GM12878 (cell line): Measurements from ENCODE around the gene IDS. TPM values are rescaled to one million over a fixed set of nuclear protein-coding genes. Genes with fewer than 3 reads are reported as not detected.
A peak's percentile ranks its signal among the peaks of the same experiment; 100 is the strongest.
"Not testable (repeated sequence)": the region's sequence is repeated elsewhere in the genome, so short reads cannot be mapped to it uniquely, and the experiment has no call there.

Experiments
- ATAC-seq: fragments of 200-7000 bp; cut with Tn5 transposase; 3 replicates; pipeline ENCODE4 v1.9.1; 2020; ENCODE audit warnings: mild to moderate bottlenecking, moderate library complexity
- BruUV-seq: library from RNA; stranded (reverse); fragments of 400-500 nt; replicated peaks from 2 replicates; lab custom pipeline; 2021; lab: Mats Ljungman, UMichigan
- CTCF ChIA-PET: fragments of 300-600 bp; sonication (Branson Sonifier 250); formaldehyde crosslinking; extraction: SDS; loops from one replicate; lab custom pipeline; 2021; ENCODE audit warnings: inconsistent platforms; lab: Yijun Ruan, JAX
- POLR2A ChIA-PET: fragments of 350-600 bp; formaldehyde crosslinking; extraction: SDS; loops from one replicate; lab custom pipeline; 2021; ENCODE audit warnings: inconsistent platforms; lab: Charles Lee
- RAD21 ChIA-PET: fragments of 300-600 bp; sonication (Branson Sonifier 250); formaldehyde crosslinking; loops from one replicate; lab custom pipeline; 2023; ENCODE audit warnings: antibody characterized with exemption; ENCODE audit not compliant: unreplicated experiment; lab: Charles Lee
- SMC1A ChIA-PET: fragments of 300-600 bp; sonication (Branson Sonifier 250); formaldehyde crosslinking; loops from one replicate; lab custom pipeline; 2023; ENCODE audit not compliant: unreplicated experiment, uncharacterized antibody; lab: Charles Lee
- DNase-seq: peaks from one replicate; pipeline ENCODE4 v3.0.0-alpha.2; 2011; ENCODE audit warnings: low read depth, low spot score
- FAIRE-seq: peaks from 3 replicates; lab custom pipeline; 2011; peaks lifted over from hg19 to GRCh38; lab: Jason Lieb, UNC
- H2AFZ ChIP-seq: 2 replicates; pipeline ENCODE4 v1.6.0; 2011; ENCODE audit warnings: low read depth, low read length, control low read depth; ENCODE audit not compliant: control insufficient read depth
- H3K27ac ChIP-seq: 2 replicates; pipeline ENCODE4 v1.5.1; 2011; ENCODE audit warnings: control low read depth; ENCODE audit not compliant: control insufficient read depth, insufficient read depth
- H3K27me3 ChIP-seq, 2 experiments: replicated peaks in 1 of 2; 2 replicates each; pipeline versions ENCODE4 v1.6.0 to v1.6.1; 2011; ENCODE audit warnings: low read length in 1 of 2; ENCODE audit not compliant: control insufficient read depth in 2 of 2, insufficient read depth in 2 of 2
- H3K36me3 ChIP-seq, 2 experiments: 2 replicates each; pipeline ENCODE4 v1.5.1; 2011; ENCODE audit warnings: low read length in 1 of 2; ENCODE audit not compliant: control insufficient read depth in 2 of 2, insufficient read depth in 2 of 2
- H3K4me1 ChIP-seq: 2 replicates; pipeline ENCODE4 v1.6.1; 2011; ENCODE audit warnings: mild to moderate bottlenecking, low read length, moderate library complexity, mixed read lengths; ENCODE audit not compliant: control insufficient read depth, insufficient read depth
- H3K4me2 ChIP-seq: 2 replicates; pipeline ENCODE4 v1.6.0; 2011; ENCODE audit warnings: control low read depth; ENCODE audit not compliant: control insufficient read depth, insufficient read depth
- H3K4me3 ChIP-seq: fragments of 200-600 bp; sonication (generic); 2 replicates; pipeline ENCODE4 v1.5.1; 2016
- H3K79me2 ChIP-seq: 2 replicates; pipeline ENCODE4 v1.6.0; 2011; ENCODE audit warnings: low read length; ENCODE audit not compliant: control insufficient read depth, insufficient read depth
- H3K9ac ChIP-seq: 2 replicates; pipeline ENCODE4 v1.8.0; 2011; ENCODE audit warnings: low read length, control low read depth, mixed read lengths; ENCODE audit not compliant: control insufficient read depth, insufficient read depth
- H3K9me3 ChIP-seq: replicated peaks from 3 replicates; pipeline ENCODE4 v1.5.1; 2011; ENCODE audit warnings: mild to moderate bottlenecking, low read length; ENCODE audit not compliant: control insufficient read depth, insufficient read depth
- H4K20me1 ChIP-seq: 2 replicates; pipeline ENCODE4 v1.6.0; 2011; ENCODE audit not compliant: control insufficient read depth, insufficient read depth
- BHLHE40 ChIP-seq, 2 experiments: fragments of 450-650 bp in 1 of 2; IDR thresholded peaks; 2 replicates each; pipeline ENCODE4 v1.6.1; 2011 to 2017; ENCODE audit warnings: low read depth in 2 of 2, borderline replicate concordance in 1 of 2, improper control_type of control experiment in 1 of 2, low read length in 1 of 2, mild to moderate bottlenecking in 1 of 2
- SPI1 ChIP-seq: IDR thresholded peaks from 2 replicates; pipeline ENCODE4 v1.6.1; 2011; ENCODE audit warnings: low read depth, mild to moderate bottlenecking, low read length, moderate library complexity, borderline replicate concordance; ENCODE audit not compliant: insufficient read depth
- WGBS: methylation state at CpG from one replicate; pipeline ENCODE4 v1.1.6; 2016; ENCODE audit warnings: low lambda C conversion rate; ENCODE audit not compliant: insufficient replicate concordance, insufficient coverage; ENCODE audit errors: missing lambda C conversion rate; 5-methylcytosine and 5-hydroxymethylcytosine counted together
- in situ Hi-C: fragments of 300-500 bp; cut with MboI; formaldehyde crosslinking; loops from 9 replicates; pipeline ENCODE4 v1.14.3; 2018; ENCODE audit warnings: mixed read lengths
- intact Hi-C: fragments of 100-400 bp; cut with micrococcal nuclease; formaldehyde crosslinking; loops from one replicate; pipeline ENCODE4 v1.14.2; 2022; ENCODE audit not compliant: unreplicated experiment
- polyA plus RNA-seq, 11 experiments: library from polyadenylated mRNA; depleted of rRNA in 4 of 11; unstranded in 6 of 11; stranded (reverse) in 5 of 11; fragments of >200 nt; fragmentation: Nextera tagmentation in 4 of 11; fragmentation: Illumina TruSeq in 1 of 11; extraction: Ambion mirVana in 4 of 11; extraction: Trizol in 1 of 11; gene quantifications; 1 replicate in 1 of 11; 2 replicates in 10 of 11; pipeline versions ENCODE4 v1.2.1 to v1.2.3, GENCODE V29; 2011 to 2016; ENCODE audit warnings: inconsistent platforms in 2 of 11, missing spikeins in 2 of 11, low read depth in 1 of 11
- total RNA-seq, 4 experiments: library from RNA; depleted of rRNA in 3 of 4; stranded (reverse); fragments of >200 nt in 3 of 4; fragmentation: Illumina TruSeq in 1 of 4; extraction: Trizol in 1 of 4; gene quantifications; 2 replicates each; pipeline versions ENCODE4 v1.2.1 to v1.2.3, GENCODE V29; 2013 to 2021
- TF ChIP-seq, protein P1 (sequence below): fragments of 450-650 bp; IDR thresholded peaks from 2 replicates; pipeline ENCODE4 v1.6.1; 2017; ENCODE audit warnings: mild to moderate bottlenecking, moderate library complexity

The IDS gene
- total and polyA plus RNA-seq, 10 of the 15 experiments (the other 5 are each of a cell fraction or from before 2014, with no cell fraction given), result 6.1 to 79.1 (median 51.7) TPM

DNA sequence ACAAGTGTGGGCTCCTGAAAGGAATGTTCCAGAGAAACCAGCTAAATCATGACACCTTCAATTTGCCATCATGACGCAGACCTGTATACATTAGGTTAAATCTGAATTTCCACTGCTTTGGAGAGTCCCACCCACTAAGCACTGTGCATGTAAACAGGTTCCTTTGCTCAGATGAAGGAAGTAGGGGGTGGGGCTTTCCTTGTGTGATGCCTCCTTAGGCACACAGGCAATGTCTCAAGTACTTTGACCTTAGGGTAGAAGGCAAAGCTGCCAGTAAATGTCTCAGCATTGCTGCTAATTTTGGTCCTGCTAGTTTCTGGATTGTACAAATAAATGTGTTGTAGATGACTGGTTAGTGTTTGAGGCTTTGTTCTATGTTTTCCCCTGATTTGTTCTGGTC is 41.9 kb upstream of the IDS start:
- DNase-seq, H2AFZ ChIP-seq, H3K9me3 ChIP-seq, H3K79me2 ChIP-seq, H3K4me1 ChIP-seq, H3K27me3 ChIP-seq, BruUV-seq, H4K20me1 ChIP-seq, ATAC-seq, in situ Hi-C loops, RAD21 ChIA-PET, SMC1A ChIA-PET, POLR2A ChIA-PET, FAIRE-seq, H3K36me3 ChIP-seq, H3K4me2 ChIP-seq, intact Hi-C loops, H3K9ac ChIP-seq, H3K27ac ChIP-seq, H3K4me3 ChIP-seq, CTCF ChIA-PET: not testable (repeated sequence)
- 27% methylated on average over 1 of the region's 1 CpG for WGBS

DNA sequence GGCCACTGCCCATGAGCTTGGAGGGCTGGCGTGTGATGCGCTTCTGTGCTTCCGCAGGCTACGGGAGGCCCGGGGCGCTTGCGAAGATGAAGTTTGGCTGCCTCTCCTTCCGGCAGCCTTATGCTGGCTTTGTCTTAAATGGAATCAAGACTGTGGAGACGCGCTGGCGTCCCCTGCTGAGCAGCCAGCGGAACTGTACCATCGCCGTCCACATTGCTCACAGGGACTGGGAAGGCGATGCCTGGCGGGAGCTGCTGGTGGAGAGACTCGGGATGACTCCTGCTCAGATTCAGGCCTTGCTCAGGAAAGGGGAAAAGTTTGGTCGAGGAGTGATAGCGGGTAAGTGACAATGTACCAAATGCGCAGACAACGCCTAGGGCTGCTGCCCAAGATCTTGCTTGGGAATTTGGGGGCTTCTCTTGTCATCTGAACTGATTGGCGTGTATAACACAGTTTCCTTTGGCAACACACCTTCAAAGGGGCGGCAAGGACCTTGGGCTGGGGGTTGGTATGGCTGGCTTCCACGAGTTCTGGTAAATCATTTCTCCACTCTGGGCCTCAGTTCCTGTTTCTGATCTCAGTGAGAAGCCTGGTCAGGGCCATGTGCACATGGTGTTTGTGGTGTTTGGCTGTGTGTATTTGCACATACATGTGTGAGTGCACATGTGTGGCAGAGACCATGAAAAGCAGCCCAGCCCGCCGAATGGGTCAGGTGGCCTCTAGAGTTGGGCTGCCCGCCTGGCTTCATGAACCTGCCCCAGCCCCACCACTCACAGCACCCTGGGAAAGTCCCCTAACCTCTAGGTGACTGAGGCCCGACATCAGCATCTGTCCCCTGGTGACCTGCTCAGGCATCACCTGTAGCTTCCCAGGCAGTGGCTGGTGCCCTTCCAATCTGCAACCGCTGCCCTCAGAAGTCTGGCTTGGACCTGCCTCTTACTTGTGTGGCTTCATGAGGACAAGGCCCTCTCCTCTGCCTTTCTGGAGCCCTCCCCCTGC is 40.7 kb upstream of the IDS start:
- H3K4me2 ChIP-seq, H3K79me2 ChIP-seq, POLR2A ChIA-PET, H3K36me3 ChIP-seq, H2AFZ ChIP-seq, DNase-seq, RAD21 ChIA-PET, H3K4me1 ChIP-seq, in situ Hi-C loops, H3K9me3 ChIP-seq, intact Hi-C loops, H3K27ac ChIP-seq, CTCF ChIA-PET, H4K20me1 ChIP-seq, H3K9ac ChIP-seq, SMC1A ChIA-PET, FAIRE-seq, H3K4me3 ChIP-seq, BruUV-seq, H3K27me3 ChIP-seq: not testable (repeated sequence)
- peak; percentile 30; the same call in 1 of the 2 replicates for TF ChIP-seq SPI1
- peak in 1 of 2 experiments; percentile 21; a peak in 1 of 4 replicates for TF ChIP-seq BHLHE40 (IDR thresholded peaks at IDR 0.05; ENCODE audit: borderline replicate concordance in 1 of 2, low read depth in 2 of 2, low read length in 1 of 2)
- TF ChIP-seq, protein P1, sequence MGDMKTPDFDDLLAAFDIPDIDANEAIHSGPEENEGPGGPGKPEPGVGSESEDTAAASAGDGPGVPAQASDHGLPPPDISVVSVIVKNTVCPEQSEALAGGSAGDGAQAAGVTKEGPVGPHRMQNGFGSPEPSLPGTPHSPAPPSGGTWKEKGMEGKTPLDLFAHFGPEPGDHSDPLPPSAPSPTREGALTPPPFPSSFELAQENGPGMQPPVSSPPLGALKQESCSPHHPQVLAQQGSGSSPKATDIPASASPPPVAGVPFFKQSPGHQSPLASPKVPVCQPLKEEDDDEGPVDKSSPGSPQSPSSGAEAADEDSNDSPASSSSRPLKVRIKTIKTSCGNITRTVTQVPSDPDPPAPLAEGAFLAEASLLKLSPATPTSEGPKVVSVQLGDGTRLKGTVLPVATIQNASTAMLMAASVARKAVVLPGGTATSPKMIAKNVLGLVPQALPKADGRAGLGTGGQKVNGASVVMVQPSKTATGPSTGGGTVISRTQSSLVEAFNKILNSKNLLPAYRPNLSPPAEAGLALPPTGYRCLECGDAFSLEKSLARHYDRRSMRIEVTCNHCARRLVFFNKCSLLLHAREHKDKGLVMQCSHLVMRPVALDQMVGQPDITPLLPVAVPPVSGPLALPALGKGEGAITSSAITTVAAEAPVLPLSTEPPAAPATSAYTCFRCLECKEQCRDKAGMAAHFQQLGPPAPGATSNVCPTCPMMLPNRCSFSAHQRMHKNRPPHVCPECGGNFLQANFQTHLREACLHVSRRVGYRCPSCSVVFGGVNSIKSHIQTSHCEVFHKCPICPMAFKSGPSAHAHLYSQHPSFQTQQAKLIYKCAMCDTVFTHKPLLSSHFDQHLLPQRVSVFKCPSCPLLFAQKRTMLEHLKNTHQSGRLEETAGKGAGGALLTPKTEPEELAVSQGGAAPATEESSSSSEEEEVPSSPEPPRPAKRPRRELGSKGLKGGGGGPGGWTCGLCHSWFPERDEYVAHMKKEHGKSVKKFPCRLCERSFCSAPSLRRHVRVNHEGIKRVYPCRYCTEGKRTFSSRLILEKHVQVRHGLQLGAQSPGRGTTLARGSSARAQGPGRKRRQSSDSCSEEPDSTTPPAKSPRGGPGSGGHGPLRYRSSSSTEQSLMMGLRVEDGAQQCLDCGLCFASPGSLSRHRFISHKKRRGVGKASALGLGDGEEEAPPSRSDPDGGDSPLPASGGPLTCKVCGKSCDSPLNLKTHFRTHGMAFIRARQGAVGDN, result 0 out of 2 replicates have a peak, but pooled peaks have one; percentile 20
- 63% methylated on average over 12 of the region's 29 CpGs for WGBS
- ATAC-seq, result peak; percentile 57
